GM12875 (cell line): ENCODE data around the gene ZYG11A.

Experiments used
- H3K4me3 ChIP-seq: one replicate; pipeline ENCODE4 v1.5.1; 2011; ENCODE audit warnings: low read depth, low read length, control low read depth
- TF ChIP-seq, protein P1 (sequence below): IDR thresholded peaks from 2 replicates; pipeline ENCODE4 v1.5.1; 2011; ENCODE audit warnings: low read depth, mild to moderate bottlenecking, control low read depth, inconsistent platforms, low read length, moderate library complexity, borderline replicate concordance; ENCODE audit not compliant: insufficient read depth

ZYG11A gene

DNA sequence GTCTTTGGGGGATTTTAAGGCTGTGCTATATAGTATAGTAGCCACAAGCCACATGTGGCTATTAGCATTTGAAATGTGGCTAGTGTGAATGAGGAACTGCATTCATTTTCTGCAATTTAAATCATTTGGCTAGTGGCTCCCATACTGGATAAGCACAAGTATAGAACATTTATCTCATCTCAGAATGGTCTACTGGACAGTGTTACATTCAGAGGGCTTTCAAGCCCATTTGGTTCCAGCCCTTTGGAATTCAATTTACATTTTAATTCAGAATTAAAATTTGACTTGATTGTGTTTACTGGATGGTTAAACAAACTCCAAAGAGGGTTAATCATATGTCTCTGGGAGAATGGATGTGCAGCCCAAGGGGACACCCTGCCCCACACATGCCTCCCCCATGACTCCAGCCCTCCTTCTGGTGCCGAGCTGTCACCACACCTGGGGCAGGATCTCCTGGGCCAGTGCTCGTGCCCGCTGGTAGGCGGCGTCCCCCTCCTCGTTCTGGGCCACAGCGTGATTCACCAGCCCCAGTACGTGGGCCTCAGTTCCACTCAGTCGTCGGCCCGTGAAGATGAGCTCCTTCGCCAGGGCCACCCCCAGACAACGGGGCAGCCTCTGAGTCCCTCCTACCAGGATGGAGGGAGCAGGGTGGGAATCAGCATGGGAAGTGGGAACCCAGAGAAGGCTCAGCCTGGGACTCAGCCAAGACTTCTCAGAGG, 61.8 kb downstream of the ZYG11A start:
- TF ChIP-seq, protein P1, sequence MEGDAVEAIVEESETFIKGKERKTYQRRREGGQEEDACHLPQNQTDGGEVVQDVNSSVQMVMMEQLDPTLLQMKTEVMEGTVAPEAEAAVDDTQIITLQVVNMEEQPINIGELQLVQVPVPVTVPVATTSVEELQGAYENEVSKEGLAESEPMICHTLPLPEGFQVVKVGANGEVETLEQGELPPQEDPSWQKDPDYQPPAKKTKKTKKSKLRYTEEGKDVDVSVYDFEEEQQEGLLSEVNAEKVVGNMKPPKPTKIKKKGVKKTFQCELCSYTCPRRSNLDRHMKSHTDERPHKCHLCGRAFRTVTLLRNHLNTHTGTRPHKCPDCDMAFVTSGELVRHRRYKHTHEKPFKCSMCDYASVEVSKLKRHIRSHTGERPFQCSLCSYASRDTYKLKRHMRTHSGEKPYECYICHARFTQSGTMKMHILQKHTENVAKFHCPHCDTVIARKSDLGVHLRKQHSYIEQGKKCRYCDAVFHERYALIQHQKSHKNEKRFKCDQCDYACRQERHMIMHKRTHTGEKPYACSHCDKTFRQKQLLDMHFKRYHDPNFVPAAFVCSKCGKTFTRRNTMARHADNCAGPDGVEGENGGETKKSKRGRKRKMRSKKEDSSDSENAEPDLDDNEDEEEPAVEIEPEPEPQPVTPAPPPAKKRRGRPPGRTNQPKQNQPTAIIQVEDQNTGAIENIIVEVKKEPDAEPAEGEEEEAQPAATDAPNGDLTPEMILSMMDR = no peak
- no peak overlapping the region for H3K4me3 ChIP-seq

DNA sequence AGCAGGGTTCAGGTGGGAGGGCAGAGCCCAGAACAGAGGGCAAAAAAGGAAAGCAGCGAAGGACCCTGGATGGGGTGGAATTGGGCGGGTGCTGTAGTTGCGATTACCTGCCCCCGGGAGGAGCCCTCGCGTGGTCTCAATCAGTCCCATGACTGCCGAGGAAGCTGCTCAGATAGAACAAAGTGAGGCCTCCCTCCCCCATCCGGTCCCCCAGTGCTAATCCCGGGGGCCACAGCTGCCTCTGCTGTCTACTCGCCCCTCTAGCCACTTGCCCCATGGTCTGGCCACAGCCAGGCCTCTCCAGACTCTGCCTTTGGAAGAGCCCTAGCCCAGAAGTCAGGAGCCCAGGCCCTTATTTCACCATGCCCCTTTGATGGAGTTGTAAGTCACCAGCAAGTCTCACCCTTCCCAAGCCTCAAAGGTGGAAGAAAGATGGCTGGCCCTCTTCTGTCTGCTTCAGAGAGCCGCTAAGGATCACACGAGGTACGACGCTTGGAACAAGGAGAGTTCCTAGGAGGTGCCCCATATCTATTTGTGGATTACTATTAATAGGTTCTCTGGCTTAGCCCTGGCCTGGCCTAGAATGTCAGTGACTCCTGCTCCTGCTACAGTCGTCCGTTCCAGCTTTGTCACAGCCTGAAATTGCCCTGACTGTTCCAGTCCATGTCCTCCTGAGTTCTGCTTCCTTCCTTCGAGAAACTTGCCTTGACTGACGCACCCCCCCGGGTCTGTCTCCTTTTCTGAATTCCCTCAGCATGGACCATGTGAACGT, 62.6 kb downstream of the ZYG11A start:
- H3K4me3 ChIP-seq = no peak overlapping the region
- TF ChIP-seq, protein P1 = peak; percentile 65

DNA sequence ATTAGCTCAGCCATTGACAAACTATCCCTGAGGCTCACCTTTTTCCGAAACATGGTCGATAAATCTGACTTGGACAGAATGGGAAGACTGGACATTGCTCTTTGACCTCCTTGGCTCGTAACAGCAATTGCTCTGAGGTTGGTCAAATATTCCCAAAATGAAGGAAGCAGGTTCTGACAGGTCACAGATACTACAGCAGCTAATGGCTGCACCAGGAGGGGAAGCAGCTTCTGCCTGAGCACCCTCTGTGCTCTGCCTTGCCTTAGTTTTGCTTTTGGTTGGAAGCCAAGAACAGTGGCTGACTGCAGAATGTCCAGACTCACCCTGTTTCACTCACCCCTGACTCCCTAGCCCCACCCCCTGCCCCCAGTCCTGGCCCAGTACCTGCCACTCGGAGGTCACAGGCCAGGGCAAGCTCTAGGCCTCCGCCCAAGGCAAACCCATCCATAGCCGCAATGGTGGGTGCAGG, 63.6 kb downstream of the ZYG11A start:
- H3K4me3 ChIP-seq = no peak overlapping the region
- TF ChIP-seq, protein P1 = no peak

DNA sequence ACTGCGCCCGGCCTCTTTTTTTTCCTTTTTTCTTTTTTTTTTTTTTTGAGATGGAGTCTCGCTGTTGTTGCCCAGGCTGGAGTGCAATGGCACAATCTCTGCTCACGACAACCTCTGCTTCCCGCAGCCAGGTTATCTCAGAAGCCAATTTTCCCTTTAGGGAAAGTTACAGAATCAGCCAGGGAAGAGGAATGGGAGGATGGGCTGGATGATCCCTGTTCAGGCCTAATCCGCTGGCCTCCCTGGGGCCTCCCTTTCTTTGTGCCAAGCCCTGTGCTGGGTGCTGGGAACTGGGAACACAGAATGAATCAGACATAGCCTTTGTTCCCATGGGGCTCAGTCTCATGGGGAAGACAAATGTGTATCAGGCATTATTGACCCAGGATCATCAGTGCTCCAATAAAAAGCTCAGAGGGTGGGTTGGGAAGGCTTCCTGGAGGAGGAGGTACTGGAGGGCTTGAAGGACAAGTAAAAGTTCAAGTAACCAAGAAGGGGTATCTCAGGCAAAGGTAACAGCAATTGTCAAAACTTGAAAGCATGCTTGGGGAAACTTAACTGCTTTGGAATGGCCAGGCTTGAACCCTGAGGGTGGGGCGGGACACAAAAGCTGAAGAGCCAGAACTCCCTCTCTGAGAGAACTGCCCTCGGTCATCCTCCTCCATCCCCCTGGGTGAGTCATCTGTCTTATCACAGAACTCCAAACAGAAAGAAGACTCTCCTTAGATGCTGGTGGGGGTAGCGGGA, 64.7 kb downstream of the ZYG11A start:
- TF ChIP-seq, protein P1 = no peak
- no peak overlapping the region for H3K4me3 ChIP-seq

DNA sequence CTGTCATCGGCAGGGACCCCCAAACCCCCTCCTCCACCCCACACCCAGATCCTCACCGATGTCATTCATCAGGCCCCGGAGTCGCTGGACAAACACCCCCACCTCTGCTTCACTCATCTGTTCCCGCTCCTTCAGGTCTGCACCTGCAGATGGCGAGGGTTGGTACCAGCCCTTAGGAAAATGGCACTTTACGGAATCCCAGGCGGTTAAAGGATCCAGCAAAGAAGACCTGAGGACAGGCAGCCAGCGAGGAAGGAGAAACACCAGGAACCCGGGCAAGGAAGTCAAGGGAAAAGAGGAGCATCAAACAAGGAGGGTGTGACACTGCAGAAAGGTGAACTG, 65.2 kb downstream of the ZYG11A start:
- no peak overlapping the region for H3K4me3 ChIP-seq
- TF ChIP-seq, protein P1 = no peak

DNA sequence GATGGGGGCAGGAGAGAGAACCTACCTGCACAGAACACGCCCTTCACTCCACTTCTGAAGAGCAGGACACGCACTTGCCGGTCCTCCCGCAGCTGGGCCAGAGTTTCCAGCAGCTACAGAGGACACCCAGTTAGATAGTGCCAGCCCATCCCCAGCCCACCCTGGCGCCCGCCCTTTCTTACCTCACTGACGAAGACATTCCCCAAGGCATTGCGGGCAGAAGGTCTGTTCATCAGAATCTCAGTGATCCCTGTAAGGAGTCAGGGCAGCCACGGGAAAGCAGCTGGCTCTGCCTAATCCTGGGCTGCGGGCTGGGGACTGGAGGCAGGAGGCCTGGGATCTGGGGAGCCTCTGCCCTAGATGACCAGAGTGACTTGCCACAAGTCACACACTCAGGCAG, 69.0 kb downstream of the ZYG11A start:
- H3K4me3 ChIP-seq = no peak overlapping the region
- TF ChIP-seq, protein P1 = no peak
